ENCODE results near the gene TMEM80. TPM values are rescaled to one million over a fixed set of nuclear protein-coding genes. Genes with fewer than 3 reads are reported as not detected.
A peak's percentile ranks its signal among the peaks of the same experiment; 100 is the strongest.

Gene TMEM80
- polyA plus RNA-seq, 1 experiment, result 19.5 TPM

GRCh38 chr11:660281-660680 is 35.3 kb upstream of the TMEM80 start:
- no peak overlapping the region for H3K4me3 ChIP-seq (ENCODE audit: low read depth, low read length)
- ChIA-PET POLR2A (no interaction called here), CTCF (interaction anchor here (3.3 kb wide), 1 partner anchor 66 kb away, joined by 43 read pairs; no protein-coding TSS in a partner anchor)

GRCh38 chr11:660681-661444 is 34.8 kb upstream of the TMEM80 start:
- no peak for DNase-seq (ENCODE audit: low read depth)
- Histone ChIP-seq H3K36me3 (ENCODE audit: control insufficient read depth, insufficient read depth, low read length) (peaks cover 28% of the 10 kb centered on the region), H3K4me3 (ENCODE audit: low read depth, low read length) (no peak overlapping the region), H3K27me3 (ENCODE audit: control insufficient read depth, insufficient read depth, low read length) (no peaks in the 10 kb centered on the region)
- CTCF ChIA-PET, result interaction anchor here (1.3 to 3.3 kb wide), 2 partner anchors 26 to 65 kb away, joined by 4 to 43 read pairs; no protein-coding TSS in a partner anchor
- no peak for TF ChIP-seq CTCF (IDR thresholded peaks at IDR 0.05; ENCODE audit: insufficient read depth, low read depth, low read length)
- POLR2A ChIA-PET, result no interaction called here

More at GRCh38 chr11:660281-660680, 35.3 kb upstream of the TMEM80 start:
- no peaks in the 10 kb centered on the region for H3K27me3 ChIP-seq (ENCODE audit: control insufficient read depth, insufficient read depth, low read length)
- DNase-seq (ENCODE audit: low read depth), result no peak
- no peak for TF ChIP-seq CTCF (IDR thresholded peaks at IDR 0.05; ENCODE audit: insufficient read depth, low read depth, low read length)
- peaks cover 28% of the 10 kb centered on the region for H3K36me3 ChIP-seq (ENCODE audit: control insufficient read depth, insufficient read depth, low read length)

- Histone ChIP-seq H3K4me3 (ENCODE audit: low read depth, low read length) (no peak overlapping the region), H3K36me3 (ENCODE audit: control insufficient read depth, insufficient read depth, low read length) (peaks cover 22% of the 10 kb centered on the region), H3K27me3 (ENCODE audit: control insufficient read depth, insufficient read depth, low read length) (no peaks in the 10 kb centered on the region)
- POLR2A ChIA-PET, result no interaction called here
- DNase-seq (ENCODE audit: low read depth), result no peak
- TF ChIP-seq CTCF (IDR thresholded peaks at IDR 0.05; ENCODE audit: insufficient read depth, low read depth, low read length), result peak; percentile 76
- CTCF ChIA-PET, result interaction anchor here (0.6 to 3.3 kb wide), 9 partner anchors 11 to 89 kb away, joined by 3 to 43 read pairs (median 5); partner anchors contain the start of gene EPS8L2
Observed at GRCh38 chr11:662689-663274, 32.8 kb upstream of the TMEM80 start.

- no peak for TF ChIP-seq CTCF (IDR thresholded peaks at IDR 0.05; ENCODE audit: insufficient read depth, low read depth, low read length)
- CTCF ChIA-PET, result interaction anchor here (1.2 to 2.9 kb wide), 3 partner anchors 16 to 63 kb away, joined by 3 to 18 read pairs (median 6); no protein-coding TSS in a partner anchor
- H3K27me3 ChIP-seq (ENCODE audit: control insufficient read depth, insufficient read depth, low read length), result no peaks in the 10 kb centered on the region
- H3K36me3 ChIP-seq (ENCODE audit: control insufficient read depth, insufficient read depth, low read length), result peaks cover 13% of the 10 kb centered on the region
- H3K4me3 ChIP-seq (ENCODE audit: low read depth, low read length), result no peak overlapping the region
- POLR2A ChIA-PET, result interaction anchor here (0.6 kb wide), 1 partner anchor 58 kb away, joined by 5 read pairs; no protein-coding TSS in a partner anchor
- DNase-seq (ENCODE audit: low read depth), result peak; percentile 16
Observed at GRCh38 chr11:665062-665703, 30.4 kb upstream of the TMEM80 start.

Measured in BJ (cell line).